SU-DHL-6 (cell line): Measurements from ENCODE around the gene EXOC2.

ENCODE experiments used
- H2AFZ ChIP-seq: fragments of 200-600 bp; sonication (generic); 2 replicates; pipeline ENCODE4 v1.6.1; 2014; ENCODE audit warnings: low read depth, mild to moderate bottlenecking, moderate library complexity, mixed read lengths, antibody characterized with exemption, low read length; ENCODE audit not compliant: severe bottlenecking
- H3F3A ChIP-seq: fragments of 200-600 bp; shearing (Covaris generic); 2 replicates; pipeline ENCODE4 v1.6.0; 2016; ENCODE audit warnings: antibody characterized with exemption, mild to moderate bottlenecking; ENCODE audit not compliant: insufficient read depth
- H3K27ac ChIP-seq: fragments of 200-600 bp; sonication (generic); 2 replicates; pipeline ENCODE4 v1.5.1; 2016; ENCODE audit warnings: low read depth, mild to moderate bottlenecking, low read length, moderate library complexity, mixed read lengths
- H3K27me3 ChIP-seq: fragments of 200-600 bp; sonication (generic), shearing (Covaris generic); 2 replicates; pipeline ENCODE4 v1.6.0; 2014; ENCODE audit warnings: mild to moderate bottlenecking, low read length
- H3K36me3 ChIP-seq: fragments of 200-600 bp; sonication (generic); 2 replicates; pipeline ENCODE4 v1.6.1; 2014; ENCODE audit warnings: mild to moderate bottlenecking, low read length, mixed read lengths
- H3K4me2 ChIP-seq: fragments of 300-600, 200-600 bp; shearing (Covaris generic), sonication (generic); 2 replicates; pipeline ENCODE4 v1.6.0; 2014; ENCODE audit warnings: low read length, low read depth, mild to moderate bottlenecking; ENCODE audit not compliant: poor library complexity, severe bottlenecking
- H3K4me3 ChIP-seq: fragments of 200-600 bp; sonication (generic); 2 replicates; pipeline ENCODE4 v1.5.1; 2014; ENCODE audit warnings: antibody characterized with exemption, low read length, mild to moderate bottlenecking, mixed read lengths; ENCODE audit not compliant: insufficient read depth, poor library complexity, severe bottlenecking
- H3K79me2 ChIP-seq: fragments of 200-600 bp; sonication (generic); 2 replicates; pipeline ENCODE4 v1.6.1; 2014; ENCODE audit warnings: mild to moderate bottlenecking, low read length, moderate library complexity; ENCODE audit not compliant: insufficient read depth
- H3K9ac ChIP-seq: fragments of 200-600 bp; sonication (generic); 2 replicates; pipeline ENCODE4 v1.7.0; 2014; ENCODE audit warnings: mild to moderate bottlenecking, low read length
- H3K9me2 ChIP-seq: fragments of 200-600 bp; sonication (generic); replicated peaks from 2 replicates; pipeline ENCODE4 v1.6.1; 2014; ENCODE audit warnings: low read length; ENCODE audit not compliant: insufficient read depth
- H3K9me3 ChIP-seq: fragments of 200-600 bp; sonication (generic); 2 replicates; pipeline ENCODE4 v1.6.1; 2014; ENCODE audit warnings: low read length, mixed read lengths; ENCODE audit not compliant: insufficient read depth
- H4K20me1 ChIP-seq: fragments of 200-600 bp; sonication (generic); 2 replicates; pipeline ENCODE4 v1.6.1; 2014; ENCODE audit warnings: low read depth, mild to moderate bottlenecking, antibody characterized with exemption, low read length, moderate library complexity, mixed read lengths
- EZH2phosphoT487 ChIP-seq: fragments of 200-600 bp; sonication (generic), shearing (Covaris generic); conservative IDR thresholded peaks from 2 replicates; pipeline ENCODE4 v1.6.1; 2018; ENCODE audit warnings: mild to moderate bottlenecking, antibody characterized with exemption, low read length, moderate library complexity, mixed read lengths
- TF ChIP-seq, protein P1 (sequence below): fragments of 200-600 bp; sonication (generic); IDR thresholded peaks from one replicate; pipeline ENCODE4 v1.5.1; 2017; ENCODE audit warnings: antibody characterized with exemption, mild to moderate bottlenecking, low read length, moderate library complexity; ENCODE audit not compliant: insufficient read depth, poor library complexity, severe bottlenecking

EXOC2 gene

GRCh38 chr6:524803-525202 lies 168.1 kb downstream of the EXOC2 start:
- Histone ChIP-seq H3F3A (no peaks in the 10 kb centered on the region; the same call in 1 of the 2 replicates), H3K36me3 (0 out of 2 replicates have a peak, but pooled peaks cover 5% of the 10 kb centered on the region), H4K20me1 (no peaks in the 10 kb centered on the region), H3K27me3 (no peaks in the 10 kb centered on the region), H3K4me3 (no peak overlapping the region), H2AFZ (no peak overlapping the region), H3K9me2 (no peaks in the 10 kb centered on the region), H3K79me2 (no peaks in the 10 kb centered on the region), H3K27ac (no peak overlapping the region), H3K9me3 (peaks cover 8% of the 10 kb centered on the region), H3K4me2 (no peak overlapping the region), H3K9ac (no peak overlapping the region)
- TF ChIP-seq, protein P1, sequence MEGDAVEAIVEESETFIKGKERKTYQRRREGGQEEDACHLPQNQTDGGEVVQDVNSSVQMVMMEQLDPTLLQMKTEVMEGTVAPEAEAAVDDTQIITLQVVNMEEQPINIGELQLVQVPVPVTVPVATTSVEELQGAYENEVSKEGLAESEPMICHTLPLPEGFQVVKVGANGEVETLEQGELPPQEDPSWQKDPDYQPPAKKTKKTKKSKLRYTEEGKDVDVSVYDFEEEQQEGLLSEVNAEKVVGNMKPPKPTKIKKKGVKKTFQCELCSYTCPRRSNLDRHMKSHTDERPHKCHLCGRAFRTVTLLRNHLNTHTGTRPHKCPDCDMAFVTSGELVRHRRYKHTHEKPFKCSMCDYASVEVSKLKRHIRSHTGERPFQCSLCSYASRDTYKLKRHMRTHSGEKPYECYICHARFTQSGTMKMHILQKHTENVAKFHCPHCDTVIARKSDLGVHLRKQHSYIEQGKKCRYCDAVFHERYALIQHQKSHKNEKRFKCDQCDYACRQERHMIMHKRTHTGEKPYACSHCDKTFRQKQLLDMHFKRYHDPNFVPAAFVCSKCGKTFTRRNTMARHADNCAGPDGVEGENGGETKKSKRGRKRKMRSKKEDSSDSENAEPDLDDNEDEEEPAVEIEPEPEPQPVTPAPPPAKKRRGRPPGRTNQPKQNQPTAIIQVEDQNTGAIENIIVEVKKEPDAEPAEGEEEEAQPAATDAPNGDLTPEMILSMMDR: no peak
- no peak for TF ChIP-seq EZH2phosphoT487

DNA sequence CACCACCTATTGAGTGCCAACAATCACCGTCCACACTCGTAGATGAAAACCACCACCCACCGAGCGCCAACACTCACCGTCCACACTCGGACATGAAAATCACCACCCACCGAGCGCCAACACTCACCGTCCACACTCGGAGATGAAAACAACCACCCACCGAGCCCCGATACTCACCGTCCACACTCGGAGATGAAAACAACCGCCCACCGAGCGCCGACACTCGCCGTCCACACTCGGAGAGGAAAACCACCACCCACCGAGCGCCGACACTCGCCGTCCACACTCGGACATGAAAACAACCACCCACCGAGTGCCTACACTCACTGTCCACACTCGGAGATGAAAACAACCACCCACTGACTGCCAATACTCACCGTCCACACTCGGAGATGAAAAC lies 172.1 kb downstream of the EXOC2 start:
- no peak overlapping the region for H3K27ac ChIP-seq
- TF ChIP-seq, protein P1: no peak
- TF ChIP-seq EZH2phosphoT487: no peak
- no peaks in the 10 kb centered on the region for H3K27me3 ChIP-seq
- H3K4me2 ChIP-seq: no peak overlapping the region
- H4K20me1 ChIP-seq: no peaks in the 10 kb centered on the region
- H3K9ac ChIP-seq: no peak overlapping the region
- H3K79me2 ChIP-seq: no peaks in the 10 kb centered on the region
- peaks cover 8% of the 10 kb centered on the region for H3K9me3 ChIP-seq
- H3K9me2 ChIP-seq: no peaks in the 10 kb centered on the region
- no peaks in the 10 kb centered on the region for H3F3A ChIP-seq
- H2AFZ ChIP-seq: no peak overlapping the region
- H3K4me3 ChIP-seq: no peak overlapping the region
- H3K36me3 ChIP-seq: 0 out of 2 replicates have a peak, but pooled peaks cover 5% of the 10 kb centered on the region

DNA sequence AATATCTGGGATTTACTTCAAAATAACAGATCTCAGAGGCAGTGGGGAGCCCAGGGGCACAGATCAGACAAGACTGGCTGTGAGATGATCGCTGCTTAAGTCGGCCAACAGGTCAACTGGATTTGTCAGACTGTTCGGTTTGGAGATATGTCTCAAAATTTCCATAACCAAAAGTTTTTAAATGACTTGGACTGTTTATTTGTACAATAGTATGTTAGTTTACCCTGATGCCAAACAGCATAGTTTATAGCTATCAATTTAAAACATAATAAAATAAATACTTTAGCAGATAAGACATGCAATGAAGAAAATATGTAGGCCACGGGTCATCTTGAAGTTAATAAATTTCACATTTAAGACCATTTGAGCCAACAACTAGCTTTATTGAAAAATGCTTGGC lies 174.7 kb downstream of the EXOC2 start:
- H3K4me3 ChIP-seq: no peak overlapping the region
- H3K9me3 ChIP-seq: peaks cover 8% of the 10 kb centered on the region
- H3K4me2 ChIP-seq: no peak overlapping the region
- no peaks in the 10 kb centered on the region for H3K79me2 ChIP-seq
- H3K36me3 ChIP-seq: 0 out of 2 replicates have a peak, but pooled peaks cover 5% of the 10 kb centered on the region
- H4K20me1 ChIP-seq: no peaks in the 10 kb centered on the region
- H3K27ac ChIP-seq: no peak overlapping the region
- H2AFZ ChIP-seq: no peak overlapping the region
- H3K9me2 ChIP-seq: no peaks in the 10 kb centered on the region
- no peaks in the 10 kb centered on the region for H3K27me3 ChIP-seq
- TF ChIP-seq, protein P1: no peak
- no peak for TF ChIP-seq EZH2phosphoT487
- no peaks in the 10 kb centered on the region for H3F3A ChIP-seq
- no peak overlapping the region for H3K9ac ChIP-seq
